Activated CD4-positive, CD25-positive, alpha-beta regulatory T cell treated with anti-CD3 and anti-CD28 coated beads, Interleukin-2, amount 50 U/mL, for 24 hours (primary cell): Measurements from ENCODE around the gene TRPM8.
"Not testable (repeated sequence)": the region's sequence is repeated elsewhere in the genome, so short reads cannot be mapped to it uniquely, and the experiment has no call there.

Source experiments
- ATAC-seq, 2 donors: fragments of 150-1000 bp; cut with Tn5 transposase; one replicate each; pipeline ENCODE4 v1.10.0; 2021; ENCODE audit warnings: mild to moderate bottlenecking in 1 of 2, moderate library complexity in 1 of 2

Gene TRPM8

GRCh38 chr2:233938676-233939370 is 21.6 kb downstream of the TRPM8 start:
- no peak for ATAC-seq

GRCh38 chr2:233940376-233941276 is 23.5 kb downstream of the TRPM8 start:
- ATAC-seq = no peak

DNA sequence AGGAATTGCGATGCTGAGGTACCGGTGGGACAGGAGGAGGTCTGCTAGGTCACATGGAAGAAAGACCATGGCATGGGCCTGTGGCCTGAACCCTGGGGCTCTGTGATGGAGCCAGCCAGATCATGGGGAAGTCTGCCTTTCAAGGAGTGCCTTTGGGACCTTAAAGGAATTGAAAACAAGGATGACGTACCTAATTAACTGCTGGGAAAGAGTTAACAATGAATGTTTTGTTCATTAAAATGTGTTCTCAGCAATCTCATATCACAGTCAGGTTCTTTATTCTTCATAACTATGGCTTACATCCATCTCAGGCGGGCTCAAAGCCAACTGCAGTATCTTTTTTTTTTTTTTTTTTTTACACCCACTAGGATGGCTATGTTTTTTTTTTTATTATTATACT is 25.6 kb downstream of the TRPM8 start:
- ATAC-seq = no peak

DNA sequence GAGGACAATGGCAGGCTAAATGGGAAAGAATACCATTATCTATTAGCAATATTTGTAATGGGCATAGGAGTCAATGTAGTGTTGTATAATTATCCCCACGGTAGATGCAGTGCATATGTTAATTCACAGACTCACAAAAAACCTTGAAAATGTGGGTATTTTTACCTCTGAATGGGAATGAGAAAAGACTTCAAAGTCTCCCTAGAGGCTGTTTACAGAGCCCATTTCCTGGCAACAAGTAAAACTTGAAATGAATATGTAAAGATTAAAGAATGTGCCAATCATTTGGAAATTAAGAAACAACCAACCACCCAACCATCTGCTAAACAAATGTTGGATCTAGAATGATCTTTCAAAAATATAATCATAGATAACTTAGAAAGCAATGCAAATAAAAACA is 27.1 kb downstream of the TRPM8 start:
- no peak for ATAC-seq

- ATAC-seq = no peak
These were observed 27.5 kb downstream of the TRPM8 start for GRCh38 chr2:233944722-233945121.

DNA sequence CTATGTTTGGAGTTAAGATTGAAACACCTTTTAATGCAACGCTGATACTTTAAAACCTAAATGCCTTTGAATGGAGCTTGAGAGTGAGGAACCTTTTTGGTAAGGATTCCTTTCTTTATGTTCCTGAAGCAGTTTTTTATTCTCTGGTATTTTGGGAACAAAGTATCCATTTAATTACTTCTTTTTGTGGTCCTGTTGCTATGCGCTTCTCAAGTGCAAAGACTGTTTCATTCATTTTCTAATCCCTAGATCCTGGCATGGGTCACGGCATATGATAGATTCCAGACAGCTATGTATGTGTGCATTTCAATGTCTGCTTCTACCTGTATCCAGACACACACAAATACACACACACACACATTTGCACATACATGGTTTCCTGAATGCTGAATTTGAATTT is 28.0 kb downstream of the TRPM8 start:
- no peak for ATAC-seq

GRCh38 chr2:233950078-233950825 is 33.1 kb downstream of the TRPM8 start:
- ATAC-seq = no peak

- no peak for ATAC-seq
These were observed 35.2 kb downstream of the TRPM8 start for GRCh38 chr2:233952335-233952734.

GRCh38 chr2:233953087-233953801 is 36.1 kb downstream of the TRPM8 start:
- no peak for ATAC-seq

GRCh38 chr2:233960203-233960602 is 43.0 kb downstream of the TRPM8 start:
- no peak for ATAC-seq

- ATAC-seq = no peak
These were observed 44.7 kb downstream of the TRPM8 start for GRCh38 chr2:233961905-233962304.

GRCh38 chr2:233964581-233964980 is 47.4 kb downstream of the TRPM8 start:
- ATAC-seq = no peak

- no peak for ATAC-seq
These were observed 47.9 kb downstream of the TRPM8 start for GRCh38 chr2:233965032-233965603.

- not testable (repeated sequence) for ATAC-seq
These were observed 48.5 kb downstream of the TRPM8 start for GRCh38 chr2:233965646-233966045.

- ATAC-seq = no peak
These were observed 49.2 kb downstream of the TRPM8 start for GRCh38 chr2:233966388-233966787.

DNA sequence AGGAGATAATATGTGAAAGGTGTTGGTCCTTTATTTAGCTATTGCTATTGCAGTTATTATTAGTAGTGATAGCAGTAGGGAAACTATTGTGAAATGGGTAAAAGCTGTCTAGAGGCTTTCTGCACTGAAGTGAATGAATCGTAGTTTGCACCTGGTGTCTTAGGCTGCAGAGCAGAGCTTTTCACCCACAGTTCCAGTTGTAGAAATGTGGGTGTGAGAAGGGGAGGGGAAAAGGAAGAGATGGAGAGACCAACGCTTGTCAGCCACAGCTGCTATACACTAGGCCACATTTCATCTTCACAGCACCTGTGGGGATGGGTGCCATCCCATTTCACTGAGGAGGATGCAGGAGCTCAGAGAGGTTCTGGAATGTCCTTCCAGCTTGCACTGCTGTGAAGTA is 50.0 kb downstream of the TRPM8 start:
- ATAC-seq = no peak

GRCh38 chr2:233968556-233968955 is 51.4 kb downstream of the TRPM8 start:
- ATAC-seq = no peak

- not testable (repeated sequence) for ATAC-seq
These were observed 55.3 kb downstream of the TRPM8 start for GRCh38 chr2:233972460-233972859.

GRCh38 chr2:233972941-233973575 is 55.9 kb downstream of the TRPM8 start:
- no peak for ATAC-seq

- no peak for ATAC-seq
These were observed 56.6 kb downstream of the TRPM8 start for GRCh38 chr2:233973786-233974185.

DNA sequence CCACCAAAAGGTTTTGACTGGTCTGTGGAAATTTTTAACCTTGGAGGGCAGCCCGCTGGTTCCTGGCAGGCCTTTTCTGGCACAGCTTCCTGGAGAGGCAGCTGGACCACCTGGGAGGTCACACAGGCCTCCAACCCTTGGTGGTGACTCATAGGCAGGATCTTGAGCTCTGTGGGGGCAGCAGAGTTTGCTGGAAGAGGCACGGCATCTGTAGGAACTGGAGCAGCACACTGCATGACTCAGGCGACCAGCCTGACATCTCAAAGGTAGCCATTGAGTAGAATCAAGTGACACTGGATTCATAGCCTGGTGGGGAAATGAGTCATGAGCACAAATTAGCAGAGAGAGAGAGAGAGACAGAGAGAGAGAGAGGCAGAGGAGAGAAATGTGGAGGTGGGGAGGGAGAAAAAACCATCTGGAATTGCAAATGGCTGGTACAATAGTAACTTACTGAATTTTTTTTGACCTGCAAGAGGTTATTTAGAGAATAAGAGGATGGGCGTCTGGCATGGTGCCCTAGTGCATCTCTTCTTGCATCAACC is 57.4 kb downstream of the TRPM8 start:
- ATAC-seq = no peak

DNA sequence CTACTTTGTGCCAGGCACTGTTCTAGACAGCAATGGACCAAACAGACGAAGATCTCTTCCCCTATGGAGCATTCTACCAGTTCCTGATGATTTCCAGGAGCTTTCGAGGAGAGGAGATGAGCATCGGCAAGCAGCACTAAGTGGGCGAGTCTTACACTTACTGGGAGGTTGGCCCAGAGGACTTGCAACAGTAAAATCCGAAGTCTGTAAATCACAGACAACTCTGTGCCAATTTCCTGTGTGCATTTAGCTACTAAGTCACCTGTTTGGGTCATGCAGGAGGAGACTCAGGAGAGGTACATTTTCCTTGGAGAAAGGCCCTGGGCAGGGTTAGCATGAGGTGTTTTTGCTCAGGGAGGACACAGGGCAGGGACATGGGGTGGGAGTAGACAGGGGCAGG is 58.9 kb downstream of the TRPM8 start:
- no peak for ATAC-seq
